Measurements from ENCODE around the gene ZC3H12A.

The ZC3H12A gene

DNA sequence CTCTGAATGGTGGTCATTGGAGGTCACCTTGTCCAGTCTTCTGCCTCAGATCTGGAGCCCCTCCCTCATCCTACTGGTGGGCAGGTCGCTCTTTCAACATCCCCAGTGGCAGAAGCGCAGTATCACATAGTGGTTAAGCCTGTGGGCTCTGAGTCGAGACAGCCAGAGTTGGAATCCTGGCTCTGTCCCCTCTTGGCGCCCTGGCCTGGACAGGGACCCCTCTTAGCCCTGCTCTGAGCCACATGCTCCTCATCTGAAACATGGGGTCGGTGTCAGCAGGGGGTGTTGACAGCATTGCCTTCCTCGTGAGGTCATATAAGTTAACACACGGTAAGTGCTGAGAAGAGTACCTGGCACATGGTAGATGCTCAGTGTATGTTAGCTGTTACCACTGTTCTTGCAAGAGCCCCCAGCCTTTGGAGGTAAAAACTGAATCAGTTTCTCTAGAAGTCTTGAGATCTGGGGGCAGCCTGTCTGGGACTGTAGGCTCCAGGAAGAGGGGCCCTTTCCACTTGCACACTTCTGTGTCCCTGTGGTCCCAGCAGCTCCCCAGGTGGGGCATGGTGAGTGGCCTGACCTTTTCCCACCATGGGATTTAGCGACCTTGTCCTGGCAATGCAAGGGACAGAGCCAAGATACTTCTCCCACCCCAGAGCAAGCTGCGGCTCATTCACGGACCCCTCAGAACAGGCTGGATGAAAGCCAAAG lies 6.4 kb downstream of the ZC3H12A start:
- Histone ChIP-seq H3K27me3 (ENCODE audit: insufficient read depth, low read length) (no peaks in the 10 kb centered on the region), H3K4me1 (ENCODE audit: insufficient read depth, low read length) (peaks cover 26% of the 10 kb centered on the region), H3K9me3 (ENCODE audit: insufficient read depth, low read depth, low read length) (no peaks in the 10 kb centered on the region), H3K9ac (ENCODE audit: low read depth, low read length) (no peak overlapping the region), H3K4me3 (ENCODE audit: low read length) (no peak overlapping the region), H3K27ac (ENCODE audit: low read length) (no peak overlapping the region), H3K36me3 (ENCODE audit: insufficient read depth, low read depth, low read length) (peaks cover 72% of the 10 kb centered on the region)

DNA sequence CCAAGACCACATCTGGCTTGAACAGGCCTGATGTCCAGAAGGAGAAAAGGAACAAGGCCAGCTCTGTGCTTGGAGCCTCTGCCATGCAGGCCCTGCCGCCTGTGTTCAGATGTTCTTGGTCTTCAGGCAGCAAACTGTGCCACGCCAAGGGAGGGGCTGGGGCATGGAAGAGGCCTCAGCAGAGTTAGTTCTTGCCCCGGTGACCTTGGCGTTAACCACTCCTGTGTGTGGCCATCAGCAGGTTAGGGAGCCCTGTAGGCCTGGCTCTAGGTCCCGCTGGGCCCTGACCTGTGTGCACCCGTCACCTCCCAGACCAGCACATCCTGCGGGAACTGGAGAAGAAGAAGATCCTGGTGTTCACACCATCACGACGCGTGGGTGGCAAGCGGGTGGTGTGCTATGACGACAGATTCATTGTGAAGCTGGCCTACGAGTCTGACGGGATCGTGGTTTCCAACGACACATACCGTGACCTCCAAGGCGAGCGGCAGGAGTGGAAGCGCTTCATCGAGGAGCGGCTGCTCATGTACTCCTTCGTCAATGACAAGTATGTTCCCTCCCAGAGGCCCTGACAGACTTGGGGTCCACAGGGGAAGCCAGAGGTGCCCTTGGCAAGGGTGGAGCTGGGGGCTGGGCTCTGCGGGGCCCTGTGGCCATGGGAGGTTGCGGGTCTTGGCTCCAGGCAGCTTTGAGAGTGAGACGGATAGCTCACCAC lies 7.1 kb downstream of the ZC3H12A start:
- H3K27me3 ChIP-seq (ENCODE audit: insufficient read depth, low read length), result no peaks in the 10 kb centered on the region
- peaks cover 19% of the 10 kb centered on the region for H3K4me1 ChIP-seq (ENCODE audit: insufficient read depth, low read length)
- peaks cover 67% of the 10 kb centered on the region for H3K36me3 ChIP-seq (ENCODE audit: insufficient read depth, low read depth, low read length)
- H3K9me3 ChIP-seq (ENCODE audit: insufficient read depth, low read depth, low read length), result no peaks in the 10 kb centered on the region
- H3K4me3 ChIP-seq (ENCODE audit: low read length), result no peak overlapping the region
- H3K9ac ChIP-seq (ENCODE audit: low read depth, low read length), result no peak overlapping the region
- no peak overlapping the region for H3K27ac ChIP-seq (ENCODE audit: low read length)

DNA sequence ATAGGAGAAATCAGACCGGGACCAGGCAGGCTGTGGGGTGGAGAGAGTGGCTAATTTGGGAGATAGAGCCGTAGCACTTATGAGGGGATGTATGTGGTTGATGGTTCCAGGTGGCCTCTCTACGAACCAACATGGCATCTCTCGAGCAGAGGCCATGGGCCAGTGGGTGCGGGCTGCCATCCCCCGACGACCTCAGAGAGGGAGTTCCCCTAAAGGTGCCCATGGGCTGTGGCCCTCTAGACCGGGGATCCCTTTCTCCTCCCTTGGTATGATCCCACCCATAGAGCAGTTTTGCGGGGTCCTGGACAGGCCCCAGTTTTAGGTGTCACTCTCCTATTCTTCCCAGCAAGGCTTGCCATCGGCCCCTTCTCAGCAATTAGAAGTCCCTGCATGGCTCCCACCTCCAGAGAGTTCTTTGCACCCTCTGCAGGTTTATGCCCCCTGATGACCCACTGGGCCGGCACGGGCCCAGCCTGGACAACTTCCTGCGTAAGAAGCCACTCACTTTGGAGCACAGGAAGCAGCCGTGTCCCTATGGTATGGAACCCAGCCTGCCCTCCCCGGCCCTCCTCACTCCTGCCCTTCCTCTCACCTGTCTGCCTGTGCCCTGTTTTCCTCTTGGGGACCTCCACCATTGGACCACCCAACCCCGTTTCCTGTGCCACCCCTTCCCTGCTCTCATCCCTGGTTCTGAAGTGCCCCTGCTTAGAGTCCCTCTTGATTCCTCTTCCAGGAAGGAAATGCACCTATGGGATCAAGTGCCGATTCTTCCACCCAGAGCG lies 7.8 kb downstream of the ZC3H12A start:
- H3K4me1 ChIP-seq (ENCODE audit: insufficient read depth, low read length), result peaks cover 12% of the 10 kb centered on the region
- H3K27ac ChIP-seq (ENCODE audit: low read length), result no peak overlapping the region
- H3K36me3 ChIP-seq (ENCODE audit: insufficient read depth, low read depth, low read length), result peaks cover 64% of the 10 kb centered on the region

DNA sequence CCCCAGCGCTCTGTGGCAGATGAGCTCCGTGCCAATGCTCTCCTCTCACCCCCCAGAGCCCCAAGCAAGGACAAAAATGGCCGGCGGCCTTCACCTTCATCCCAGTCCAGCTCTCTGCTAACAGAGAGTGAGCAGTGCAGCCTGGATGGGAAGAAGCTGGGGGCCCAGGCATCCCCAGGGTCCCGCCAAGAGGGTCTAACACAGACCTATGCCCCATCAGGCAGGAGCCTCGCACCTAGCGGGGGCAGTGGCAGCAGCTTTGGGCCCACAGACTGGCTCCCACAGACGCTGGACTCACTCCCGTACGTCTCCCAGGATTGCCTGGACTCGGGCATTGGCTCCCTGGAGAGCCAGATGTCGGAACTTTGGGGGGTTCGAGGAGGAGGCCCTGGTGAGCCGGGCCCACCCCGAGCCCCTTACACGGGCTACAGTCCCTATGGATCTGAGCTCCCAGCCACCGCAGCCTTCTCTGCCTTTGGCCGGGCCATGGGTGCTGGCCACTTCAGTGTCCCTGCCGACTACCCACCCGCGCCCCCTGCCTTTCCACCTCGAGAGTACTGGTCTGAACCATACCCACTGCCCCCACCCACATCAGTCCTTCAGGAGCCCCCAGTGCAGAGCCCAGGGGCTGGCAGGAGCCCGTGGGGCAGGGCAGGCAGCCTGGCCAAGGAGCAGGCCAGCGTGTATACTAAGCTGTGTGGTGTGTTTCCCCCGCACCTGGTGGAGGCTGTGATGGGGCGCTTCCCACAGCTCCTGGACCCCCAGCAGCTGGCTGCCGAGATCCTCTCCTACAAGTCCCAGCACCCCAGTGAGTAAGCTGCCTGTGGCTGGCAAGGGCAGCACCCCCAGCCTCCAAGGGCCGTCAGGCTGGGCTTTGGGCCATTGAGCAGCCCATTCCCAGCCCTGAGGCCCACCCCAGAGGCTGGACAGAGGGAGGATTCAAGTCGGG lies 8.7 kb downstream of the ZC3H12A start:
- Histone ChIP-seq H3K27ac (ENCODE audit: low read length) (no peak overlapping the region), H3K27me3 (ENCODE audit: insufficient read depth, low read length) (no peaks in the 10 kb centered on the region), H3K9me3 (ENCODE audit: insufficient read depth, low read depth, low read length) (no peaks in the 10 kb centered on the region), H3K4me3 (ENCODE audit: low read length) (no peak overlapping the region), H3K4me1 (ENCODE audit: insufficient read depth, low read length) (peaks cover 6% of the 10 kb centered on the region), H3K36me3 (ENCODE audit: insufficient read depth, low read depth, low read length) (peaks cover 59% of the 10 kb centered on the region), H3K9ac (ENCODE audit: low read depth, low read length) (no peak overlapping the region)

More for the DNA sequence above, 7.8 kb downstream of the ZC3H12A start:
- no peak overlapping the region for H3K9ac ChIP-seq (ENCODE audit: low read depth, low read length)
- H3K4me3 ChIP-seq (ENCODE audit: low read length), result no peak overlapping the region
- no peaks in the 10 kb centered on the region for H3K9me3 ChIP-seq (ENCODE audit: insufficient read depth, low read depth, low read length)
- no peaks in the 10 kb centered on the region for H3K27me3 ChIP-seq (ENCODE audit: insufficient read depth, low read length)

DNA sequence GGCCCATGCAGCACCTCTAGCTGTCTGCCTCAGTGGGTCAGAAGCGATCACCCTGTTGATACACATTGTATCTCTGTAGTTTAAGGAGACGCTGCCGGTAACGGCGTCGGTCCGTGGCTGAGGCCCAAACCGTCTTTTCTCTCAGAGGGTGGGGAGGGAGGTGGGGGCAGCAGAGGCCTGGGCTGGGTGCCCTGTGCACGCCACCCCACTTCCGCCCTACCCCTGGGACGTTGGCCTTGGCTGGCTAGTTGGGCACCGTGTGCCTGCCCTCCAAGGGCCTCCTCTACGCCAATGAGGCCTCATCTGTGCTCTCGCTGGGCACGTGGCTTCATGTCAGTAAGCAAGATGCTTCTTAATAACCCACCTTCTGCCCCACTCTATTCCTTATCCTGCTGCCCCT lies 9.4 kb downstream of the ZC3H12A start:
- no peak overlapping the region for H3K9ac ChIP-seq (ENCODE audit: low read depth, low read length)
- no peak overlapping the region for H3K4me3 ChIP-seq (ENCODE audit: low read length)
- H3K36me3 ChIP-seq (ENCODE audit: insufficient read depth, low read depth, low read length), result peaks cover 52% of the 10 kb centered on the region
- H3K27ac ChIP-seq (ENCODE audit: low read length), result no peak overlapping the region
- no peaks in the 10 kb centered on the region for H3K27me3 ChIP-seq (ENCODE audit: insufficient read depth, low read length)
- no peaks in the 10 kb centered on the region for H3K4me1 ChIP-seq (ENCODE audit: insufficient read depth, low read length)
- H3K9me3 ChIP-seq (ENCODE audit: insufficient read depth, low read depth, low read length), result no peaks in the 10 kb centered on the region

DNA sequence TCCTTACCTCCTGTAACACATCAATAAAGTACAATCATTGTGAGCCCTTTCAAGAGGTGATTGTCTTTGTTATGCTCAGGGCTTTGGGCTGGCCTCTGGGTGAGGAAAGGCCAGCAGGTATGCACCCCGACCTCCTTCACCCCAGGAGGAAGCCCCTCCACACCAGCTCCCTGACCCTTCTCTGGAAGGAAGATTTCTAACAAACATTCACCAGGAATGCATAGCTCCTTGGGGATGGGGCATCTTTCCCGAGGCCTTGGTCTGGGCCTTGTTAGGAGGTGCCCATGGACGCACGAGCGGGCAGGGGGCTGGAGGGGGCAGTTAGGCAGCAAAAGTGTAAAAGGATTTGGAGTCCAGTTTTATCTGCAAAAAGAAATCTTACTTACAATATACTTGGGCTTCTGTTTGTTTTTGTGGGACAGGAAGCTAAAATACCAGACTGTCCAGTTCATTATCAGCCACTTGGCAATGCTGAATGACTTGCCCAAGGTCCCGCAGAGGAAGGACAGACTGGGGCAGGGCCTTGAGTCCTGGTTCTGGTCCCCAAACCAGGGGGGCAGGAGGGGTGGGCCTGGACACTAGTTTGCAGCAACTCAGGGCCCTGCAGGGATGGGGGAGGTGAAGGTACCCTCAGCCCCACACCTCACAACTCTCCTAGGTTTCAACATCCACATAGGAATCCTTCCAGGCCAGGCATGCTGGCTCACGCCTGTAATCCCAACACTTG lies 10.1 kb downstream of the ZC3H12A start:
- no peak overlapping the region for H3K9ac ChIP-seq (ENCODE audit: low read depth, low read length)
- no peaks in the 10 kb centered on the region for H3K27me3 ChIP-seq (ENCODE audit: insufficient read depth, low read length)
- H3K9me3 ChIP-seq (ENCODE audit: insufficient read depth, low read depth, low read length), result no peaks in the 10 kb centered on the region
- H3K36me3 ChIP-seq (ENCODE audit: insufficient read depth, low read depth, low read length), result peaks cover 46% of the 10 kb centered on the region
- no peaks in the 10 kb centered on the region for H3K4me1 ChIP-seq (ENCODE audit: insufficient read depth, low read length)
- H3K4me3 ChIP-seq (ENCODE audit: low read length), result no peak overlapping the region
- H3K27ac ChIP-seq (ENCODE audit: low read length), result no peak overlapping the region

DNA sequence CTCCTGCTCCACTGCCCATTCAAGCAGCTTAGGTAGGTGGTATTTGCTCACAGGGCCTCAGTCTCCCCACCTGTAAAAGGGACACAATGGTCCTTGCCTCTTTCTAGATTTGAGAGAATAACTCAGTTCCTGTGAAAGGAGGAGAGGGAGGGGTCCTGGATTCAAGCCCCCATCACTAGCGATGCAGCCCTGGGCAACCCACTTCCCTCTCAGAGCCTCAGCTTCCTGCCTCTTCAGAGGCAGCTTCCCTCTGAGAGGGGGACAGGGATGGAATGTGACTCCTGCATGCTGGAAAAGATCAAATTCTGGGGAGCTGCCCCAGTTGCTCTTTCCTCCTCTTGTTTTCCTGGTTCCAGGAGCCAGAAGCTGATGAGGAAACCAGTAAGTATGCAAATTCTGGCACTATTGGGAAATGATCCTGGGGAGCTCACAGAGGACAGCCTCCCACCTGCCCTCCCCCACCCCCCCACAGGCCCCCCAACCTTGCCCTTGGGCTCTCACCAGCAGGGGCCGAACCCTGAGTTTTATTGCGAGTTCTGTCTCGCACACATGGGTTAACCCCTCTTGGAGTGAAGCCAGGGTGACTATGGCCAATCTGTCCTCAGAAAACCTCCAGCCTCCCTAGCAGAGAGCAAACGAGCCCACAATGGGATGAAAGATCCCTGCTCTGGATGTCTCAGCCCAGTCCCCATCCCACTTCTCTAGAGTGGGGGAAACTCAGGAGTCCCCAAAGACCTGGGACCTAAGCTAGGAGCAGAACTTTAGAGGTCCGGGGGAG lies 11.7 kb downstream of the ZC3H12A start:
- no peaks in the 10 kb centered on the region for H3K9me3 ChIP-seq (ENCODE audit: insufficient read depth, low read depth, low read length)
- H3K27ac ChIP-seq (ENCODE audit: low read length), result no peak overlapping the region
- no peak overlapping the region for H3K9ac ChIP-seq (ENCODE audit: low read depth, low read length)
- no peak overlapping the region for H3K4me3 ChIP-seq (ENCODE audit: low read length)
- H3K4me1 ChIP-seq (ENCODE audit: insufficient read depth, low read length), result no peaks in the 10 kb centered on the region
- peaks cover 39% of the 10 kb centered on the region for H3K36me3 ChIP-seq (ENCODE audit: insufficient read depth, low read depth, low read length)
- no peaks in the 10 kb centered on the region for H3K27me3 ChIP-seq (ENCODE audit: insufficient read depth, low read length)

DNA sequence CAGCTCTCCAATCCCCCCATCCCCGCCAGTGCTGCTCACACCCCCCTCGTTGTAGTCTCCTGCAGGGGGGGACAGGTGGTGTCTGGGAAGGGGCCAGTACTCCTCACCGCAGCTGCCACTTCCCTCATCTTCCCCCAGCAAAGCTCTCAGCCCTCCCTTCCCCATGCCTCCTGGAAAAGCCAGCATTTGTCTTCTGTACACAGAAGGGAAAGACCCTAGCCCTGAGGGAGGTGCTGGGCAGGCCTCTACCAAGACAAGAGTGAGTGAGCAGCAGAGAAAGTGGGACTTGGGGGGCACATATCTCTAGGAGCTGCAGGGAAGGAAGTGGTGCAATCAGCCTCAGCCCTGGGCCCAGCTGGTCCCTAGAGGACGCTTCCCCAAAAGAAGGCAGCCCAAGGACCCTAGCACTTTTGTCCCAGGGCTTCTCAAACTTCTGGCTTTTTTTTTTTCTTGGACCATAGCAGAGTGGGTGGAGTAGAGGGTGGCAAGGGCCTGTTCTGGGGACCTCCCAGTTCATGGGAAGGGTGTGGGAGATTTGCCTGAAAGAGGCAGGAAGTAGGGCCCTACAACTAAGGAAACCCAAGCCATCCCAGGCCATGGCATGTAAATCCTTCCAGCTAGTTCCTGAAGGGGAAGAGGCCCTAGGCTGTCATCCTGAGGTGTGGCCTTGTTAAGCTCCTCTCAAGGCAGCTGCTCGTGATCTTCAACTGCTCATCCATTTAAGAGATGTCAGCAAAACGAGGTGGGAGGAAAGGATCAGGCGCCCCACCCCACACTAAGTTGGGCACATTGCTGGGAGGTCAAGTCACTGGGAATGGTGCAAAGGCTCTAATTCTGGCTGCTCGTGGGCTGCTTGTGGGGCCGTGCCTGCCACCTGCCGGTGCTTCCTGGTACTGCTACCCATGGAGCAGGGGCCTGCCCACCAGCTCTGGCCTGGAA lies 12.6 kb downstream of the ZC3H12A start:
- Histone ChIP-seq H3K27ac (ENCODE audit: low read length) (no peak overlapping the region), H3K9ac (ENCODE audit: low read depth, low read length) (no peak overlapping the region), H3K9me3 (ENCODE audit: insufficient read depth, low read depth, low read length) (no peaks in the 10 kb centered on the region), H3K4me1 (ENCODE audit: insufficient read depth, low read length) (no peaks in the 10 kb centered on the region), H3K27me3 (ENCODE audit: insufficient read depth, low read length) (no peaks in the 10 kb centered on the region), H3K36me3 (ENCODE audit: insufficient read depth, low read depth, low read length) (peaks cover 33% of the 10 kb centered on the region), H3K4me3 (ENCODE audit: low read length) (no peak overlapping the region)

DNA sequence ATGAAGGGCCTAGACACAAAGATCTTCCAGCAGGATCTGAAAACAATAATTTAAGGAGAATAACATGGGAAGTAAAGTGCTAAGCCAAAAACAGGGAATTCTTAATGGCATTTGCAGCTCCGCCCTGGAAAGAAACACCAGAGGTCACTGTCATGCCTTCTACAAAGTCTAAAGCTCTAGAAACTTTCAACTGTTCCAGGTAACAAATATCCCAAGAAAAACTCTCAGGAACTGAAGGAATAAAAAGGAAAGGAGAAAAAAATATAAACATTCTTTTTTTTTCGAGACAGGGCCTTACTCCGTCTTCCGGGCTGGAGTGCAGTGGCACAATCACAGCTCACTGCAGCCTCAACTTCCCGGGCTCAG lies 13.2 kb downstream of the ZC3H12A start:
- H3K36me3 ChIP-seq (ENCODE audit: insufficient read depth, low read depth, low read length), result peaks cover 30% of the 10 kb centered on the region
- H3K27ac ChIP-seq (ENCODE audit: low read length), result no peak overlapping the region
- H3K4me1 ChIP-seq (ENCODE audit: insufficient read depth, low read length), result no peaks in the 10 kb centered on the region
- no peaks in the 10 kb centered on the region for H3K27me3 ChIP-seq (ENCODE audit: insufficient read depth, low read length)
- no peaks in the 10 kb centered on the region for H3K9me3 ChIP-seq (ENCODE audit: insufficient read depth, low read depth, low read length)
- no peak overlapping the region for H3K4me3 ChIP-seq (ENCODE audit: low read length)
- no peak overlapping the region for H3K9ac ChIP-seq (ENCODE audit: low read depth, low read length)
